ENCODE measurements around the gene TLK1. TPM values are rescaled to one million over a fixed set of nuclear protein-coding genes. Genes with fewer than 3 reads are reported as not detected.

The TLK1 gene
- total RNA-seq, 2 donors from 2014 or later, result 54.5 to 64.0 TPM

DNA sequence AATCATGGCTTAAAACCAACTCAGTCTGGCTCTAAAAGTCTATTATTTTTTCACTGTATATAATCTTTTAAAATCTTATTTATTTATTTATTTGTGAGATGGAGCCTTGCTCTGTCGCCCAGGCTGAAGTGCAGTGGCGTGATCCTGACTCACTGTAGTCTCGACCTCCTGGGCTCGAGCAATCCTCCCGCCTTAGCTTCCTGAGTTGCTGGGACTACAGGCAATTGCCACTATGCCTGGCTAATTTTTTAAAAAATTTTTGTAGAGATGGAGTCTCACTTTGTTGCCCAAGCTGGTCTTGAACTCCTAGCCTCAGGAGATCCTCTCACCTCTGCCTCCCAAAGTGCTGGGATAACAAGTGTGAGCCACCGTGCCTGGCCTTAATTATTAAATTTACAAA lies 217.1 kb downstream of the TLK1 start:
- no peak for ATAC-seq (replicated peaks)
- Mint-ChIP-seq H3K36me3 (ENCODE audit: low read depth) (peaks cover 46% of the 10 kb centered on the region), H3K27me3 (no peaks in the 10 kb centered on the region), H3K9me3 (no peaks in the 10 kb centered on the region), H3K27ac (no peak overlapping the region), H3K4me3 (no peak overlapping the region), H3K4me1 (peaks cover 34% of the 10 kb centered on the region)

DNA sequence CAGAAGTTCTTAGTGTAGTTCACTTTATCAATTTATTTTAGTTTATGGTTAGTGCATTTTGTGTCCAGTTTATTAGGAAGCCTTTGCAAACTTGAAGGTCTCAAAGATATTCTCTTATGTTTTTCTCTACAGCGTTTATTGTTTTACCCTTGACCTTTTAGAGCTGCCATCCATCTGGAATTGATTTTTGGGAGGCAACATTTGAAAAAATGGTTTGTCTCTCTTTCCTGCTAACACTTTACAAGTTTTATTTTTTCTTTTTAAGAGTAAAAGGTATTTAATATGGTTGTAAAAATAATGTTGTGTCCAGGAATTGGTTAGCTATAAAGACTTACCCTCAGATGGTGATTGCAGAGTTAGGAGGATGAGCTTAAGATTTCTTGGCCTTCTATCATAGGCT lies 217.7 kb downstream of the TLK1 start:
- Mint-ChIP-seq H3K4me1 (peaks cover 36% of the 10 kb centered on the region), H3K9me3 (no peaks in the 10 kb centered on the region), H3K27ac (no peak overlapping the region), H3K27me3 (no peaks in the 10 kb centered on the region), H3K4me3 (no peak overlapping the region), H3K36me3 (ENCODE audit: low read depth) (peaks cover 48% of the 10 kb centered on the region)
- ATAC-seq (replicated peaks), result no peak

DNA sequence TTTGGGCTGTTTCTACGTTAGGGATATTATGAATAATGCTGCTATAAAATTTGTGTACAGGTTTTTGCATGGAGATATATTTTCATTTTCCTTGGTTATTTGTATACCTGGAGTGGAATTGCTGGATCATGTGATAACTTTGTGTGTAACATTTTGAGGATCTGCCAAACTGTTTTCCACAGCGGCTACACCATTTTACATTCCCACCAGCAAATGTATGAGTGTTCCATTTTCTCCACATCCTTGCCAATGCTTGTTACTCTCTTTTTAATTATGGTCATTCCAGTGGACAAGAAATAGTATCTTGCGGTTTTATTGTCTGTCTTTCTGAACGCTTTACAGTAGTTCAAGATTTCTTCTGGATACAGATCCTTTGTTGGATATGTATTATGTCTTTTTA lies 218.1 kb downstream of the TLK1 start:
- Mint-ChIP-seq H3K36me3 (ENCODE audit: low read depth) (peaks cover 48% of the 10 kb centered on the region), H3K27me3 (no peaks in the 10 kb centered on the region), H3K4me1 (peaks cover 38% of the 10 kb centered on the region), H3K27ac (no peak overlapping the region), H3K4me3 (no peak overlapping the region), H3K9me3 (no peaks in the 10 kb centered on the region)
- no peak for ATAC-seq (replicated peaks)

Other genes with a start within 250 kb of the TLK1 start
- 10 to 100 TPM; 51.6 to 65.0 TPM for gene GORASP2, start 231.6 kb downstream of the TLK1 start, total RNA-seq

Data from activated T-helper 17 cell treated with anti-CD3 and anti-CD28 coated beads, Interleukin-2, amount 50 U/mL, for 72 hours (primary cell).